ENCODE data around the gene TMEM74B.

TMEM74B gene

GRCh38 chr20:1183153-1183552 is 1.6 kb downstream of the TMEM74B start:
- H3K27ac ChIP-seq (ENCODE audit: low read depth, low read length): no peak overlapping the region

GRCh38 chr20:1182106-1182505 is 2.7 kb downstream of the TMEM74B start:
- Histone ChIP-seq H3K36me3 (ENCODE audit: control insufficient read depth in 5 of 5, insufficient read depth in 5 of 5, low read length in 5 of 5) (peaks cover 0 to 11% (median 9%) of the 10 kb centered on the region in 5 donors), H3K4me1 (ENCODE audit: control insufficient read depth in 5 of 5, insufficient read depth in 5 of 5, low read length in 5 of 5) (peaks cover 3 to 20% (median 12%) of the 10 kb centered on the region in 5 donors), H3K4me3 (ENCODE audit: low read depth in 1 of 5, low read length in 5 of 5) (no peak overlapping the region), H3K27ac (ENCODE audit: low read depth, low read length) (no peak overlapping the region), H3K27me3 (ENCODE audit: control insufficient read depth in 5 of 5, insufficient read depth in 4 of 5, low read length in 5 of 5) (peaks cover 12 to 26% (median 15%) of the 10 kb centered on the region in 5 donors), H3K9me3 (ENCODE audit: control insufficient read depth in 5 of 5, low read length in 5 of 5) (no peaks in the 10 kb centered on the region), H3K9ac (ENCODE audit: low read length in 5 of 5) (no peak overlapping the region)

More at GRCh38 chr20:1183153-1183552, 1.6 kb downstream of the TMEM74B start:
- Histone ChIP-seq H3K9ac (ENCODE audit: low read length in 5 of 5) (no peak overlapping the region), H3K9me3 (ENCODE audit: control insufficient read depth in 5 of 5, low read length in 5 of 5) (no peaks in the 10 kb centered on the region), H3K36me3 (ENCODE audit: control insufficient read depth in 5 of 5, insufficient read depth in 5 of 5, low read length in 5 of 5) (peaks cover 0 to 8% (median 6%) of the 10 kb centered on the region in 5 donors), H3K4me1 (ENCODE audit: control insufficient read depth in 5 of 5, insufficient read depth in 5 of 5, low read length in 5 of 5) (peaks cover 3 to 20% (median 12%) of the 10 kb centered on the region in 5 donors), H3K27me3 (ENCODE audit: control insufficient read depth in 5 of 5, insufficient read depth in 4 of 5, low read length in 5 of 5) (peaks cover 12 to 26% (median 15%) of the 10 kb centered on the region in 5 donors), H3K4me3 (ENCODE audit: low read depth in 1 of 5, low read length in 5 of 5) (no peak overlapping the region)

- Histone ChIP-seq H3K9me3 (ENCODE audit: control insufficient read depth in 5 of 5, low read length in 5 of 5) (no peaks in the 10 kb centered on the region), H3K4me1 (ENCODE audit: control insufficient read depth in 5 of 5, insufficient read depth in 5 of 5, low read length in 5 of 5) (peaks cover 2 to 18% (median 9%) of the 10 kb centered on the region in 5 donors), H3K27me3 (ENCODE audit: control insufficient read depth in 5 of 5, insufficient read depth in 4 of 5, low read length in 5 of 5) (peaks cover 7 to 20% (median 15%) of the 10 kb centered on the region in 5 donors), H3K27ac (ENCODE audit: low read depth, low read length) (no peak overlapping the region), H3K36me3 (ENCODE audit: control insufficient read depth in 5 of 5, insufficient read depth in 5 of 5, low read length in 5 of 5) (peaks cover 0 to 22% (median 16%) of the 10 kb centered on the region in 5 donors), H3K4me3 (ENCODE audit: low read depth in 1 of 5, low read length in 5 of 5) (no peak overlapping the region), H3K9ac (ENCODE audit: low read length in 5 of 5) (no peak overlapping the region)
Measured at GRCh38 chr20:1180949-1181348, 3.8 kb downstream of the TMEM74B start.

GRCh38 chr20:1178623-1179022 is 6.2 kb downstream of the TMEM74B start:
- H3K36me3 ChIP-seq (ENCODE audit: control insufficient read depth in 5 of 5, insufficient read depth in 5 of 5, low read length in 5 of 5): peaks cover 0 to 44% (median 26%) of the 10 kb centered on the region in 5 donors
- H3K9me3 ChIP-seq (ENCODE audit: control insufficient read depth in 5 of 5, low read length in 5 of 5): no peaks in the 10 kb centered on the region
- H3K4me3 ChIP-seq (ENCODE audit: low read depth in 1 of 5, low read length in 5 of 5): no peak overlapping the region
- H3K4me1 ChIP-seq (ENCODE audit: control insufficient read depth in 5 of 5, insufficient read depth in 5 of 5, low read length in 5 of 5): peaks cover 0 to 7% (median 0%) of the 10 kb centered on the region in 5 donors
- peaks cover 0 to 4% (median 2%) of the 10 kb centered on the region in 5 donors for H3K27me3 ChIP-seq (ENCODE audit: control insufficient read depth in 5 of 5, insufficient read depth in 4 of 5, low read length in 5 of 5)
- no peak overlapping the region for H3K9ac ChIP-seq (ENCODE audit: low read length in 5 of 5)
- H3K27ac ChIP-seq (ENCODE audit: low read depth, low read length): no peak overlapping the region

- no peaks in the 10 kb centered on the region for H3K9me3 ChIP-seq (ENCODE audit: control insufficient read depth in 5 of 5, low read length in 5 of 5)
- H3K4me3 ChIP-seq (ENCODE audit: low read depth in 1 of 5, low read length in 5 of 5): no peak overlapping the region
- no peak overlapping the region for H3K9ac ChIP-seq (ENCODE audit: low read length in 5 of 5)
- H3K27ac ChIP-seq (ENCODE audit: low read depth, low read length): no peak overlapping the region
- H3K36me3 ChIP-seq (ENCODE audit: control insufficient read depth in 5 of 5, insufficient read depth in 5 of 5, low read length in 5 of 5): peaks cover 0 to 49% (median 27%) of the 10 kb centered on the region in 5 donors
- H3K27me3 ChIP-seq (ENCODE audit: control insufficient read depth in 5 of 5, insufficient read depth in 4 of 5, low read length in 5 of 5): peaks cover 0 to 3% (median 0%) of the 10 kb centered on the region in 5 donors
- H3K4me1 ChIP-seq (ENCODE audit: control insufficient read depth in 5 of 5, insufficient read depth in 5 of 5, low read length in 5 of 5): peaks cover 0 to 7% (median 0%) of the 10 kb centered on the region in 5 donors
Measured at GRCh38 chr20:1178103-1178502, 6.7 kb downstream of the TMEM74B start.

GRCh38 chr20:1177680-1178079 is 7.1 kb downstream of the TMEM74B start:
- Histone ChIP-seq H3K4me3 (ENCODE audit: low read depth in 1 of 5, low read length in 5 of 5) (no peak overlapping the region), H3K27me3 (ENCODE audit: control insufficient read depth in 5 of 5, insufficient read depth in 4 of 5, low read length in 5 of 5) (no peaks in the 10 kb centered on the region), H3K4me1 (ENCODE audit: control insufficient read depth in 5 of 5, insufficient read depth in 5 of 5, low read length in 5 of 5) (peaks cover 0 to 7% (median 0%) of the 10 kb centered on the region in 5 donors), H3K36me3 (ENCODE audit: control insufficient read depth in 5 of 5, insufficient read depth in 5 of 5, low read length in 5 of 5) (peaks cover 0 to 54% (median 31%) of the 10 kb centered on the region in 5 donors), H3K27ac (ENCODE audit: low read depth, low read length) (no peak overlapping the region), H3K9me3 (ENCODE audit: control insufficient read depth in 5 of 5, low read length in 5 of 5) (no peaks in the 10 kb centered on the region), H3K9ac (ENCODE audit: low read length in 5 of 5) (no peak overlapping the region)

- Histone ChIP-seq H3K27me3 (ENCODE audit: control insufficient read depth in 5 of 5, insufficient read depth in 4 of 5, low read length in 5 of 5) (no peaks in the 10 kb centered on the region), H3K36me3 (ENCODE audit: control insufficient read depth in 5 of 5, insufficient read depth in 5 of 5, low read length in 5 of 5) (peaks cover 0 to 71% (median 46%) of the 10 kb centered on the region in 5 donors), H3K4me1 (ENCODE audit: control insufficient read depth in 5 of 5, insufficient read depth in 5 of 5, low read length in 5 of 5) (no peaks in the 10 kb centered on the region), H3K9ac (ENCODE audit: low read length in 5 of 5) (no peak overlapping the region), H3K27ac (ENCODE audit: low read depth, low read length) (no peak overlapping the region), H3K9me3 (ENCODE audit: control insufficient read depth in 5 of 5, low read length in 5 of 5) (no peaks in the 10 kb centered on the region), H3K4me3 (ENCODE audit: low read depth in 1 of 5, low read length in 5 of 5) (no peak overlapping the region)
Measured at GRCh38 chr20:1174787-1175186, 10.0 kb downstream of the TMEM74B start.

- Histone ChIP-seq H3K27me3 (ENCODE audit: control insufficient read depth in 5 of 5, insufficient read depth in 4 of 5, low read length in 5 of 5) (no peaks in the 10 kb centered on the region), H3K9ac (ENCODE audit: low read length in 5 of 5) (no peak overlapping the region), H3K4me3 (ENCODE audit: low read depth in 1 of 5, low read length in 5 of 5) (no peak overlapping the region), H3K4me1 (ENCODE audit: control insufficient read depth in 5 of 5, insufficient read depth in 5 of 5, low read length in 5 of 5) (no peaks in the 10 kb centered on the region), H3K27ac (ENCODE audit: low read depth, low read length) (no peak overlapping the region), H3K9me3 (ENCODE audit: control insufficient read depth in 5 of 5, low read length in 5 of 5) (no peaks in the 10 kb centered on the region), H3K36me3 (ENCODE audit: control insufficient read depth in 5 of 5, insufficient read depth in 5 of 5, low read length in 5 of 5) (peaks cover 1 to 82% (median 57%) of the 10 kb centered on the region in 5 donors)
Measured at GRCh38 chr20:1173698-1174097, 11.1 kb downstream of the TMEM74B start.

GRCh38 chr20:1171461-1172093 is 13.2 kb downstream of the TMEM74B start:
- no peak overlapping the region for H3K27ac ChIP-seq (ENCODE audit: low read depth, low read length)
- no peaks in the 10 kb centered on the region for H3K27me3 ChIP-seq (ENCODE audit: control insufficient read depth in 5 of 5, insufficient read depth in 4 of 5, low read length in 5 of 5)
- no peak overlapping the region for H3K4me3 ChIP-seq (ENCODE audit: low read depth in 1 of 5, low read length in 5 of 5)
- no peak overlapping the region for H3K9ac ChIP-seq (ENCODE audit: low read length in 5 of 5)
- peaks cover 0 to 5% (median 0%) of the 10 kb centered on the region in 5 donors for H3K4me1 ChIP-seq (ENCODE audit: control insufficient read depth in 5 of 5, insufficient read depth in 5 of 5, low read length in 5 of 5)
- H3K9me3 ChIP-seq (ENCODE audit: control insufficient read depth in 5 of 5, low read length in 5 of 5): no peaks in the 10 kb centered on the region
- peaks cover 22 to 94% (median 72%) of the 10 kb centered on the region in 5 donors for H3K36me3 ChIP-seq (ENCODE audit: control insufficient read depth in 5 of 5, insufficient read depth in 5 of 5, low read length in 5 of 5)

- Histone ChIP-seq H3K9me3 (ENCODE audit: control insufficient read depth in 5 of 5, low read length in 5 of 5) (no peaks in the 10 kb centered on the region), H3K36me3 (ENCODE audit: control insufficient read depth in 5 of 5, insufficient read depth in 5 of 5, low read length in 5 of 5) (peaks cover 32 to 95% (median 82%) of the 10 kb centered on the region in 5 donors), H3K27ac (ENCODE audit: low read depth, low read length) (no peak overlapping the region), H3K27me3 (ENCODE audit: control insufficient read depth in 5 of 5, insufficient read depth in 4 of 5, low read length in 5 of 5) (no peaks in the 10 kb centered on the region), H3K4me3 (ENCODE audit: low read depth in 1 of 5, low read length in 5 of 5) (no peak overlapping the region), H3K9ac (ENCODE audit: low read length in 5 of 5) (no peak overlapping the region), H3K4me1 (ENCODE audit: control insufficient read depth in 5 of 5, insufficient read depth in 5 of 5, low read length in 5 of 5) (peaks cover 0 to 10% (median 0%) of the 10 kb centered on the region in 5 donors)
Measured at GRCh38 chr20:1169224-1169623, 15.6 kb downstream of the TMEM74B start.
